Heart right ventricle (tissue), 16 donors: ENCODE measurements around the gene PHF19. TPM values are rescaled to one million over a fixed set of nuclear protein-coding genes. Genes with fewer than 3 reads are reported as not detected.

ENCODE experiments used
- ATAC-seq, 8 donors: fragments of 200-7000 bp; cut with Tn5 transposase; one replicate each; pipeline ENCODE4 v1.9.1; 2020; ENCODE audit warnings: mild to moderate bottlenecking in 8 of 8, moderate library complexity in 8 of 8, moderate number of reproducible peaks in 1 of 8
- DNase-seq, 2 donors: peaks; one replicate each; pipeline ENCODE4 v3.0.0-alpha.2; 2020
- H3K27ac ChIP-seq, 10 donors: fragments of 200-600 bp; sonication (generic) in 2 of 10; one replicate each; pipeline versions ENCODE4 v1.5.0 to v1.8.0; 2020 to 2022; ENCODE audit warnings: mild to moderate bottlenecking in 3 of 10
- H3K27me3 ChIP-seq, 7 donors: fragments of 200-600 bp; one replicate each; pipeline ENCODE4 v1.8.0; 2021 to 2022; ENCODE audit warnings: mild to moderate bottlenecking in 2 of 7
- H3K36me3 ChIP-seq, 9 donors: fragments of 200-600 bp; sonication (generic) in 1 of 9; one replicate each; pipeline versions ENCODE4 v1.5.0 to v1.8.0; 2020 to 2022; ENCODE audit warnings: mild to moderate bottlenecking in 2 of 9
- H3K4me1 ChIP-seq, 9 donors: fragments of 200-600 bp; sonication (generic) in 1 of 9; one replicate each; pipeline versions ENCODE4 v1.5.0 to v1.8.0; 2020 to 2022; ENCODE audit warnings: mild to moderate bottlenecking in 4 of 9
- H3K4me3 ChIP-seq, 10 donors: fragments of 200-600 bp; sonication (generic) in 2 of 10; one replicate each; pipeline versions ENCODE4 v1.5.0 to v1.8.0; 2020 to 2022; ENCODE audit warnings: mild to moderate bottlenecking in 7 of 10, moderate library complexity in 2 of 10
- H3K9me3 ChIP-seq, 11 donors: fragments of 200-600 bp in 10 of 11; sonication (generic) in 2 of 11; one replicate each; pipeline versions ENCODE4 v1.5.0 to v1.8.0; 2013 to 2022; ENCODE audit warnings: mild to moderate bottlenecking in 2 of 11, control low read depth in 1 of 11, moderate library complexity in 1 of 11
- CTCF ChIP-seq, 9 donors: fragments of 200-600 bp; sonication (generic) in 2 of 9; IDR thresholded peaks; one replicate each; pipeline versions ENCODE4 v1.5.0 to v1.8.0; 2021 to 2022; ENCODE audit warnings: antibody characterized with exemption in 9 of 9, mild to moderate bottlenecking in 5 of 9, moderate library complexity in 1 of 9
- WGBS, 2 donors: extraction: QIAGEN DNeasy Blood & Tissue Kit; methylation state at CpG; one replicate each; pipeline ENCODE4 v1.1.7; 2013; ENCODE audit warnings: inconsistent platforms in 1 of 2; 5-methylcytosine and 5-hydroxymethylcytosine counted together
- intact Hi-C, 10 donors: fragments of 100-400 bp; cut with DNase I; formaldehyde crosslinking; loops; one replicate each; pipeline versions ENCODE4 v1.11.1 to v1.14.2; 2022
- polyA plus RNA-seq, 2 donors: library from polyadenylated mRNA; stranded (reverse); fragments of 200-250 nt; gene quantifications; one replicate each; pipeline ENCODE4 v1.2.3, GENCODE V29; 2013
- total RNA-seq, 10 donors: library from RNA; stranded (reverse); fragmentation: NEBNext Ultra II Directional in 3 of 10; extraction: Animal tissue kit (Norgen Biotek cat#: 25700) in 3 of 10; gene quantifications; one replicate each; pipeline versions ENCODE4 v1.2.1 to v1.2.4, GENCODE V29; 2021 to 2023
- donor health status: Arrhythmogenic right ventricular cardiomyopathy.
- donor health status: ischemic (EF 13 %, LVEDD 7.1; RV severe dilation, severe dysfunction).
- donor health status: healthy with polysubstance abuse.
- donor health status: DM: no; HTN: yes; CAD: no.
- donor health status: DM: no; HTN: no; CAD: no.
- donor health status: ischemic (EF 25% LVEDD 6.9; RV normal size, moderate dysfunction).
- donor health status: ischemic (EF 25% LVEDD 5.7; RV mildly dilated, moderate dysfunction).
- donor health status: healthy.
- donor health status: DM: yes; HTN: yes; CAD: no.
- donor health status: Ischemic cardiomyopathy.
- donor health status: ischemic (EF 35%, LVEDD 5.7; RV mildly dilated, moderate dysfunction).
- donor health status: nonischemic (EF 11% LVEDD 7.7; RV severe dilation, severe dysfunction).
- donor health status: DM: yes; HTN: yes; CAD: no.
- donor health status: PGD.
- donor health status: ischemic (EF 29% LVEDD 5.4; RV normal size, mild dysfunction).
- donor health status: nonischemic (EF 23%, LVEDD 6.1; RV moderate dilation, normal function).

The PHF19 gene
- total and polyA plus RNA-seq, 12 donors: 9.2 to 24.0 (median 12.8) TPM

DNA sequence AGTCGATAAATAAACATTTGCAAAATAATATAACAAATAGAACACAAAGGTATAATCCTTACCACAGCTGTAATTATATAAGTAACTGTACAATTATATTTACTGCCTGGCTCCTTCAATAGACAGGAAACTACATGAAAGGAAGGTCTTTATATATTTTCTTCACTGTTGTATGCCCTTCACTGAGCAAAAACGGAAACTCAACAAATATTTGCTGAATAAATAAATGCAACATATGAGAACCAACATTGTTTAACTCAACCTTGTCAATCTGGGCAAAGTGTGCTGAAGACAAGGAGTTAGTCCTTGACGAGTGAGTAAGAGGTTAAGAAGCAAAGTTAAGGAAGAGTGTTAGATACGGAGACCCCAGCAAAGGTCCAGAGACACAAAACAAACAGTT lies 56.9 kb downstream of the PHF19 start:
- TF ChIP-seq CTCF (IDR thresholded peaks at IDR 0.05): no peak
- Histone ChIP-seq H3K4me1 (no peaks in the 10 kb centered on the region), H3K27ac (no peak overlapping the region), H3K27me3 (no peaks in the 10 kb centered on the region), H3K9me3 (peaks cover 0 to 3% (median 0%) of the 10 kb centered on the region in 11 donors), H3K4me3 (no peak overlapping the region), H3K36me3 (peaks cover 0 to 100% (median 37%) of the 10 kb centered on the region in 9 donors)
- WGBS, 2 donors: 94 to 97% methylated on average over 4 of the region's 4 CpGs
- ATAC-seq (no peak), DNase-seq (no peak)
- intact Hi-C loops: no loop called here

GRCh38 chr9:120818595-120818994 lies 58.4 kb downstream of the PHF19 start:
- H3K36me3 ChIP-seq: peaks cover 0 to 91% (median 37%) of the 10 kb centered on the region in 9 donors
- no peak overlapping the region for H3K4me3 ChIP-seq
- H3K27ac ChIP-seq: no peak overlapping the region
- WGBS, 2 donors: 87 to 94% methylated on average over 1 of the region's 1 CpG
- intact Hi-C loops: no loop called here
- H3K27me3 ChIP-seq: no peaks in the 10 kb centered on the region
- ATAC-seq: no peak
- no peak for TF ChIP-seq CTCF (IDR thresholded peaks at IDR 0.05)
- no peaks in the 10 kb centered on the region for H3K4me1 ChIP-seq
- no peaks in the 10 kb centered on the region for H3K9me3 ChIP-seq
- no peak for DNase-seq

- ATAC-seq: no peak
- peaks cover 0 to 56% (median 27%) of the 10 kb centered on the region in 9 donors for H3K36me3 ChIP-seq
Observed at GRCh38 chr9:120815075-120815474, 61.9 kb downstream of the PHF19 start.

GRCh38 chr9:120808931-120809330 lies 68.1 kb downstream of the PHF19 start:
- Histone ChIP-seq H3K36me3 (peaks cover 0 to 8% (median 0%) of the 10 kb centered on the region in 9 donors), H3K4me1 (no peaks in the 10 kb centered on the region), H3K9me3 (peaks cover 0 to 71% (median 18%) of the 10 kb centered on the region in 11 donors), H3K27me3 (no peaks in the 10 kb centered on the region), H3K27ac (no peak overlapping the region), H3K4me3 (no peak overlapping the region)
- ATAC-seq (no peak), DNase-seq (no peak)
- intact Hi-C loops: no loop called here
- TF ChIP-seq CTCF (IDR thresholded peaks at IDR 0.05): no peak

More at GRCh38 chr9:120815075-120815474, 61.9 kb downstream of the PHF19 start:
- intact Hi-C loops: no loop called here
- Histone ChIP-seq H3K4me1 (no peaks in the 10 kb centered on the region), H3K27ac (no peak overlapping the region), H3K27me3 (no peaks in the 10 kb centered on the region), H3K9me3 (peaks cover 0 to 14% (median 0%) of the 10 kb centered on the region in 11 donors), H3K4me3 (no peak overlapping the region)
- WGBS, 2 donors: 94 to 98% methylated on average over 4 of the region's 4 CpGs
- no peak for TF ChIP-seq CTCF (IDR thresholded peaks at IDR 0.05)
- no peak for DNase-seq
